Mucosa of descending colon (tissue), 3 donors: ENCODE measurements around the gene MRPL23. TPM values are rescaled to one million over a fixed set of nuclear protein-coding genes. Genes with fewer than 3 reads are reported as not detected.

Source experiments
- ATAC-seq: fragments of 200-7000 bp; cut with Tn5 transposase; one replicate; pipeline ENCODE4 v1.9.1; 2020; ENCODE audit warnings: mild to moderate bottlenecking, moderate library complexity
- DNase-seq, 3 donors: peaks; one replicate each; pipeline ENCODE4 v3.0.0-alpha.2; 2020
- H3K36me3 ChIP-seq: fragments of 200-600 bp; one replicate; pipeline ENCODE4 v1.8.0; 2021; ENCODE audit warnings: low read depth, mild to moderate bottlenecking
- H3K4me1 ChIP-seq: fragments of 200-600 bp; one replicate; pipeline ENCODE4 v1.8.0; 2021; ENCODE audit warnings: low read depth, mild to moderate bottlenecking
- H3K4me3 ChIP-seq: fragments of 200-600 bp; one replicate; pipeline ENCODE4 v1.8.0; 2021; ENCODE audit warnings: mild to moderate bottlenecking
- H3K9me3 ChIP-seq: fragments of 200-600 bp; one replicate; pipeline ENCODE4 v1.8.0; 2021; ENCODE audit warnings: mild to moderate bottlenecking
- intact Hi-C, 2 donors: fragments of 100-400 bp; cut with DNase I in 1 of 2; cut with micrococcal nuclease in 1 of 2; formaldehyde crosslinking; loops; one replicate each; pipeline versions ENCODE4 v1.11.0 to v1.11.1; 2022; cut with DNase I, micrococcal nuclease
- total RNA-seq, 3 donors: library from RNA; stranded (reverse); fragmentation: NEBNext Ultra II Directional in 2 of 3; extraction: Animal tissue kit (Norgen Biotek cat#: 25700) in 2 of 3; gene quantifications; one replicate each; pipeline versions ENCODE4 v1.2.1 to v1.2.4, GENCODE V29; 2021 to 2023
- TF ChIP-seq, protein P1 (sequence below): fragments of 200-600 bp; IDR thresholded peaks from one replicate; pipeline ENCODE4 v1.8.0; 2022; ENCODE audit warnings: antibody characterized with exemption, mild to moderate bottlenecking
- donor health status: DM: no; HTN: no; CAD: no; lungs with moderate emphysema.
- donor health status: DM: no; HTN: no; CAD: no.
- donor health status: DM: no; HTN: yes; CAD: no.

The MRPL23 gene
- total RNA-seq, 3 donors from 2014 or later: 42.5 to 105 (median 56.1) TPM

DNA sequence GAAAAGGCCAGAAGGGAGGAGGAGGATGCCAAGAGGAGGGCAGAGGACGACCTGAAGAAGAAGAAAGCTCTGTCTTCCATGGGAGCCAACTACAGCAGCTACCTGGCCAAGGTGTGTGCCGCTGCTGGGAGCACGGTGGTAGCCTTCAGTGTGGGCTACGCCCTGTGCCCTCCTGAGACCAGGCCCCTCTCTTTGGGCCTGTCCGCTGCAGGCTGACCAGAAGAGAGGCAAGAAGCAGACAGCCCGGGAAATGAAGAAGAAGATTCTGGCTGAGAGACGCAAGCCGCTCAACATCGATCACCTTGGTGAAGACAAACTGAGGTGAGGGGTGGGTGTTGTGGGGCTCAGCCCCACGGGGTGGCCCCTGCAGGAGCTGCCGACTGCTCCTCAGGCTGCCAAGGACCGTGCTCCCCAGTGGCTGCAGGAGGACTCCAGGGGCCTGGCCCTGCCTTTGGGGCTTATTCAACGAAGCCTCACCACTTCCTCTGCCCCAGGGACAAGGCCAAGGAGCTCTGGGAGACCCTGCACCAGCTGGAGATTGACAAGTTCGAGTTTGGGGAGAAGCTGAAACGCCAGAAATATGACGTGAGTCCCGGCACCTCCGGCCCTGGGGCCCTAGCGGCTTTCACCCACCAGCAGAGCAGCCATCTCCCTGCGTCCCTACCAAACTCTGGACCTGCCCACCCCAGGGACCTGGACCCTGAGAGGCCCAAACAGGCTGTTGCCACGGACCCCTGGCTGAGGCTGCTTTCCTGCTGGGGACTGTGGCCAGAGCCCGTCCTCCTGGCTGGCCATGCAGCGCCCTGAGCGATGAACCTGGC, 12.6 kb upstream of the MRPL23 start:
- intact Hi-C loops: no loop called here
- H3K9me3 ChIP-seq: no peaks in the 10 kb centered on the region
- TF ChIP-seq, protein P1, sequence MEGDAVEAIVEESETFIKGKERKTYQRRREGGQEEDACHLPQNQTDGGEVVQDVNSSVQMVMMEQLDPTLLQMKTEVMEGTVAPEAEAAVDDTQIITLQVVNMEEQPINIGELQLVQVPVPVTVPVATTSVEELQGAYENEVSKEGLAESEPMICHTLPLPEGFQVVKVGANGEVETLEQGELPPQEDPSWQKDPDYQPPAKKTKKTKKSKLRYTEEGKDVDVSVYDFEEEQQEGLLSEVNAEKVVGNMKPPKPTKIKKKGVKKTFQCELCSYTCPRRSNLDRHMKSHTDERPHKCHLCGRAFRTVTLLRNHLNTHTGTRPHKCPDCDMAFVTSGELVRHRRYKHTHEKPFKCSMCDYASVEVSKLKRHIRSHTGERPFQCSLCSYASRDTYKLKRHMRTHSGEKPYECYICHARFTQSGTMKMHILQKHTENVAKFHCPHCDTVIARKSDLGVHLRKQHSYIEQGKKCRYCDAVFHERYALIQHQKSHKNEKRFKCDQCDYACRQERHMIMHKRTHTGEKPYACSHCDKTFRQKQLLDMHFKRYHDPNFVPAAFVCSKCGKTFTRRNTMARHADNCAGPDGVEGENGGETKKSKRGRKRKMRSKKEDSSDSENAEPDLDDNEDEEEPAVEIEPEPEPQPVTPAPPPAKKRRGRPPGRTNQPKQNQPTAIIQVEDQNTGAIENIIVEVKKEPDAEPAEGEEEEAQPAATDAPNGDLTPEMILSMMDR: no peak
- no peaks in the 10 kb centered on the region for H3K36me3 ChIP-seq
- DNase-seq (peak in 1 of 3 donors; percentile 31), ATAC-seq (no peak)
- H3K4me1 ChIP-seq: no peaks in the 10 kb centered on the region
- no peak overlapping the region for H3K4me3 ChIP-seq

DNA sequence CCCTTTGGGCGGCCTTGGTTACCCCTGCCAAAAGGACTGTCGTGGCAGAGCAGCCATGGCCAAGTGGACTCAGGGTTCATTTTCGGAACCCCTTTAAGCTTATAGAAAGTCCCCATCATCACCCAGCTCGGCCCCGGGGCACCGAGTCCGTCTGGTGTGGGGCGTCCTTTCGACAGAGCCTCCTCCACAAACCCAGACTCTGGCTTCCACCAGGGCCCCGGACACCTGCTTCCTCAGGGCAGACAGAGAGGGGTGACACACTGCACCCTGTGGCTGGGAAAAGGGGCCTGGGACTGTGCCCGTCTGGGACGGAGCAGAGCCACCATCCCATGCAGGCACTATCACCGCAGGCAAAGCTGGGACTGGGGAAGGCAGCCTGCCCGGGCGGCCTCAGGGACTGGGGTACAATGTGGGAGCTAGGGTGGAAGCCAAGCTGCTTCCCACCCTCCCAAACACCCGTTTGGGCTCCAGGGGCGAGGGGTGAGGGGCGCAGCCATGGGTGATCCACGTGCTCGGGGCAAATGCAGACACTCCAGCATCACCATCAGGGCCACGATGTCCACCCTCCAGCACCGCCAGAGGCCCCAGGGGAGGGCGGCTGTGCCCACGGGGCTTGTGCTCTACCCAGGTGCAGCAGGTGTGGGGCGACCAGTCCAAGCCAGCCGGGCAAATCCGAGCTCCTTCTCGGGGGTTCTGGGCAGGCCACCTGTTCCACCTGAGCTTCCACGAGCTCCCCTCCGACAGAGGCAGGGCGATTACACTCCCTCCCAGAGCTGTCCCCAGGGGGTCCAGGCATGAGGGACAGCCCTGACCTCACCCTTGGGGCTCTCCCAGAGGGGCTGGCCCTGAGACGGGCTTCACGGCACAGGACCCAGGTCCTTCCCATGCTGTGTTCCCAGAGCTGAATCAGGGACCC, 11.7 kb upstream of the MRPL23 start:
- no peaks in the 10 kb centered on the region for H3K9me3 ChIP-seq
- TF ChIP-seq, protein P1: no peak
- intact Hi-C loops: no loop called here
- no peak overlapping the region for H3K4me3 ChIP-seq
- ATAC-seq (no peak), DNase-seq (peak in 2 of 3 donors; percentile 8 to 22)
- H3K4me1 ChIP-seq: no peaks in the 10 kb centered on the region
- H3K36me3 ChIP-seq: no peaks in the 10 kb centered on the region

DNA sequence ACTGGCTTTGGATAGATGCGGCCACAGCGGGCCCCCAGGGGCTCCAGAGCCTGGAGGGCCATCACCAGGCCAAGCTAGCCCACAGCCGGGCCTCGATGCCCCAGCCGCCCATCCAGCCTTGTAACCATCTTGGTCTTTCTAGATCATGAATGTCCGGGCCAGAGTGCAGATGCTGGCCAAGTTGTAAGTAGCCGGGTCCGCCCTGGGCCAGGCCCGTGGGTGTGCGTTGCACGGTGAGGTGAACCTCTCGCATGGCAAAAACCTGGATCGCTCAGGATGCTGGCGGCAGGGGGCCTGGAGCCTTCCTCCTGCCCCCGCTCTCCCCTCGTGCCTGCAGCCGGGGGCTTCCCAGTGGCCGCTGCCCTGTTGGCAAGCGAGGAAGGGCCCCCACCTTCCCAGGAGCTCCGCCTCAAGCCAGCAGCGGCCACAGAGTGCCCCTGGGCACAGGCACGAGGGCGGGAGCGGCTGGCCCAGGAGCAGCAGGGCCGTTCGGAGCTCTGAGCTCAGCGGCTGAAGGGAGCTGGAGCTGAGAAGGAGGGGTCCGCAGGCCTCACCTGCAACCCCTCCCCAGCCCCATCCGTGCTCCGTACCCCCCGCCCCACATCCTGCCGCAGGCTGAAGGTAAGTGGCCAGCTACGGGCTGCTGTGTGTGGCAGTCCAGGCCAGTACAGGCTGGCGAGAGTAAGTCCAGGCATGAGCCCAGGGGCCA, 10.9 kb upstream of the MRPL23 start:
- no peak for ATAC-seq
- DNase-seq: peak in 1 of 3 donors; percentile 37
- Histone ChIP-seq H3K36me3 (no peaks in the 10 kb centered on the region), H3K9me3 (no peaks in the 10 kb centered on the region), H3K4me3 (no peak overlapping the region), H3K4me1 (no peaks in the 10 kb centered on the region)
- intact Hi-C loops: no loop called here
- TF ChIP-seq, protein P1: no peak

DNA sequence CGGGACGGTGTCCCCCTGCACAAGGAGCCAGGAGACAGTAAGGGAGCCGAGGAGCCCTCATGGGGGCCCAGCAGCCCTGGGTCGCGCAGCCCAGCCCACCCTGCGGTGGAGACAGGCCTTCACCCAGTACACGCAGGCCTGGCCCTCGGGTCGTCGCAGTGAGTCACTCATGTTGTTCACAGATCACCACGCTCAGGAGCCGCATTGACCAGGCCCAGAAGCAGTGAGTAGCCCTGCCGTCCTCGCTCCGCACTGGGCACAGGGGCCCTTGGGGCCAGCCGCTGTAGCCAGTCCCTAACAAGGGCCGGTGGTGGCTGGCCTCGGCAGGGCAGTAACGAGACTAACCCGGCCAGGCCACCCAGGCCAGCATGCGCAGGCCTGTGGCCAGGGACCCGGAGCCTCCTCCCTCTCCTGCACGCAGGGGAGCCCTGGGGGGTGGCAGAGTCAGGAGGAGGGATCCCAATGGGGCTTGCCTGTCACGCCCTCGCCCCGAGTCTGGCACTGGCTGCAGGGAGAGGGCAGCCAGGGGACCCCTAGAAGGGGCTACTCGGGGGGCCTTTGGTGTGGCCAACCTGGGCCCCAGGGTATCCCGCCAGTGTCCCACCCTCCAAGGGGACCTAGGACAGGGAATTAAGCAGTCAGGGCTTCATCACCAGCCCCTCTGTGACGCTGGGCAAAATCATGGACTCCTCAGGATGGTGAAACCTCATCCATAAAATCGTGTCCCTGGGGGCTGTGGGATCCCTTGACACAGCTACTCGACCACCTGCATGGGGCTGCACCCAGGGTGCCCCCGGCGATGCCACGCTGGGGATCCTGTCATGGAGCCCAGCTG, 10.1 kb upstream of the MRPL23 start:
- Histone ChIP-seq H3K4me3 (no peak overlapping the region), H3K36me3 (no peaks in the 10 kb centered on the region), H3K4me1 (no peaks in the 10 kb centered on the region), H3K9me3 (no peaks in the 10 kb centered on the region)
- DNase-seq: peak in 2 of 3 donors; percentile 14 to 37
- TF ChIP-seq, protein P1: no peak
- no peak for ATAC-seq
- intact Hi-C loops: no loop called here
